Caco-2 (cell line): ENCODE data around the gene KRT77. TPM values are rescaled to one million over a fixed set of nuclear protein-coding genes. Genes with fewer than 3 reads are reported as not detected.

Experiments used
- BruUV-seq: library from RNA; stranded (reverse); fragments of 400-500 nt; replicated peaks from 2 replicates; lab custom pipeline; 2021; lab: Mats Ljungman, UMichigan
- CTCF ChIA-PET: fragments of 300-600 bp; sonication (Branson Sonifier 250); formaldehyde crosslinking; loops from one replicate; lab custom pipeline; 2022; ENCODE audit warnings: antibody characterized with exemption; lab: Charles Lee
- POLR2A ChIA-PET: fragments of 300-600 bp; sonication (Branson Sonifier 250); formaldehyde crosslinking; loops from one replicate; lab custom pipeline; 2022; ENCODE audit warnings: antibody characterized with exemption; lab: Charles Lee
- DNase-seq, 2 experiments: peaks; one replicate each; pipeline versions ENCODE4 v3.0.0 to v3.0.0-alpha.2; 2020 to 2022
- H3K27me3 ChIP-seq: replicated peaks from 2 replicates; pipeline ENCODE4 v1.6.0; 2011; ENCODE audit warnings: low read length; ENCODE audit not compliant: control insufficient read depth, insufficient read depth
- H3K36me3 ChIP-seq: 2 replicates; pipeline ENCODE4 v1.5.1; 2011; ENCODE audit warnings: low read length; ENCODE audit not compliant: control insufficient read depth, insufficient read depth
- H3K4me1 ChIP-seq: fragments of 250-450 bp; sonication (Bioruptor Pico); 2 replicates; pipeline ENCODE4 v1.5.1; 2020; ENCODE audit warnings: mild to moderate bottlenecking
- H3K4me3 ChIP-seq: 2 replicates; pipeline ENCODE4 v1.5.1; 2011; ENCODE audit warnings: low read depth, mild to moderate bottlenecking, control low read depth, low read length
- H3K9me3 ChIP-seq: fragments of 250-450 bp; sonication (Bioruptor Pico); 2 replicates; pipeline ENCODE4 v1.5.1; 2020; ENCODE audit warnings: mild to moderate bottlenecking, moderate library complexity
- H3K27ac Mint-ChIP-seq: one replicate; pipeline ENCODE4 v1.8.0; 2022; ENCODE audit warnings: mixed read lengths; ENCODE audit not compliant: unreplicated experiment
- H3K27me3 Mint-ChIP-seq: one replicate; pipeline ENCODE4 v1.8.0; 2022; ENCODE audit warnings: mixed read lengths; ENCODE audit not compliant: insufficient read depth, unreplicated experiment
- H3K36me3 Mint-ChIP-seq: one replicate; pipeline ENCODE4 v1.8.0; 2022; ENCODE audit warnings: mild to moderate bottlenecking, mixed read lengths; ENCODE audit not compliant: insufficient read depth, unreplicated experiment
- H3K4me1 Mint-ChIP-seq: one replicate; pipeline ENCODE4 v1.8.0; 2022; ENCODE audit warnings: low read depth, mixed read lengths; ENCODE audit not compliant: unreplicated experiment
- H3K4me3 Mint-ChIP-seq: one replicate; pipeline ENCODE4 v1.8.0; 2022; ENCODE audit warnings: mild to moderate bottlenecking, moderate library complexity, mixed read lengths; ENCODE audit not compliant: unreplicated experiment
- H3K9me3 Mint-ChIP-seq: one replicate; pipeline ENCODE4 v1.8.0; 2022; ENCODE audit warnings: mixed read lengths; ENCODE audit not compliant: unreplicated experiment
- intact Hi-C: fragments of 100-400 bp; cut with micrococcal nuclease; formaldehyde crosslinking; loops from one replicate; pipeline ENCODE4 v1.10.0; 2022; ENCODE audit not compliant: unreplicated experiment
- total RNA-seq: library from RNA; stranded (reverse); gene quantifications from 2 replicates; pipeline ENCODE4 v1.2.3, GENCODE V29; 2022
- TF ChIP-seq, protein P1 (sequence below), 2 experiments: fragments of 200-600 bp in 1 of 2; IDR thresholded peaks; 1 replicate in 1 of 2; 2 replicates in 1 of 2; pipeline versions ENCODE4 v1.5.1 to v1.8.0; 2011 to 2022; ENCODE audit warnings: antibody characterized with exemption in 1 of 2, control low read depth in 1 of 2, inconsistent platforms in 1 of 2, low read depth in 1 of 2, low read length in 1 of 2, mild to moderate bottlenecking in 1 of 2, moderate library complexity in 1 of 2; ENCODE audit not compliant: insufficient read depth in 1 of 2, severe bottlenecking in 1 of 2, unreplicated experiment in 1 of 2

Gene KRT77
- total RNA-seq, 1 experiment from 2014 or later: not detected

DNA sequence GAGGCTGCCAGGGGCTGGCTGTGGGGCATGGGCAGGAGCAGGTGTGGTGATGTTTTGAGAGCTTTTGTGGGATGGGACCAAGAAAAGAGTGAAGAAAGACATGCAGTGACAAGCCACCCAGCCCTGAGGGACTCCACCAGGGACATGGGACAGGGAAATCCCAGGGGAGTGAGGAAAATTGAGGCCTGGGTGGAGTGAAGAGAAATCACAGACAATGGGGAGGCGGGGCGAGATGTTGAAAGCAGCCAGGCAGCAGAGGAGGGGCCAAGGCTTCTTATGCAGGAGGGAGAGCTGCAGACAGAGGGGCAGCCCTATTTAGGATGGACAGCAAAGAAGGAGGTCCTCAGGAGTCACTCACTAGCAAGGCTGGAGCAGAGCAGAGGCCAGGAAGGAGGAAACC, 18.9 kb downstream of the KRT77 start:
- ChIA-PET CTCF (interaction anchor here (0.7 kb wide), 2 partner anchors 50 to 132 kb away, joined by 4 read pairs; partner anchors contain the start of gene KRT71), POLR2A (no interaction called here)
- H3K4me3 ChIP-seq: no peak overlapping the region
- H3K27me3 ChIP-seq: 0 out of 2 replicates have a peak, but pooled peaks cover 1% of the 10 kb centered on the region
- BruUV-seq: no TSS peak
- no peaks in the 10 kb centered on the region for H3K36me3 ChIP-seq
- H3K4me1 ChIP-seq: no peaks in the 10 kb centered on the region
- no peak for DNase-seq
- Mint-ChIP-seq H3K27me3 (peaks cover 29% of the 10 kb centered on the region), H3K4me3 (no peak overlapping the region), H3K27ac (no peak overlapping the region), H3K4me1 (no peaks in the 10 kb centered on the region), H3K9me3 (no peaks in the 10 kb centered on the region), H3K36me3 (no peaks in the 10 kb centered on the region)
- intact Hi-C loops: no loop called here
- H3K9me3 ChIP-seq: no peaks in the 10 kb centered on the region
- TF ChIP-seq, protein P1, sequence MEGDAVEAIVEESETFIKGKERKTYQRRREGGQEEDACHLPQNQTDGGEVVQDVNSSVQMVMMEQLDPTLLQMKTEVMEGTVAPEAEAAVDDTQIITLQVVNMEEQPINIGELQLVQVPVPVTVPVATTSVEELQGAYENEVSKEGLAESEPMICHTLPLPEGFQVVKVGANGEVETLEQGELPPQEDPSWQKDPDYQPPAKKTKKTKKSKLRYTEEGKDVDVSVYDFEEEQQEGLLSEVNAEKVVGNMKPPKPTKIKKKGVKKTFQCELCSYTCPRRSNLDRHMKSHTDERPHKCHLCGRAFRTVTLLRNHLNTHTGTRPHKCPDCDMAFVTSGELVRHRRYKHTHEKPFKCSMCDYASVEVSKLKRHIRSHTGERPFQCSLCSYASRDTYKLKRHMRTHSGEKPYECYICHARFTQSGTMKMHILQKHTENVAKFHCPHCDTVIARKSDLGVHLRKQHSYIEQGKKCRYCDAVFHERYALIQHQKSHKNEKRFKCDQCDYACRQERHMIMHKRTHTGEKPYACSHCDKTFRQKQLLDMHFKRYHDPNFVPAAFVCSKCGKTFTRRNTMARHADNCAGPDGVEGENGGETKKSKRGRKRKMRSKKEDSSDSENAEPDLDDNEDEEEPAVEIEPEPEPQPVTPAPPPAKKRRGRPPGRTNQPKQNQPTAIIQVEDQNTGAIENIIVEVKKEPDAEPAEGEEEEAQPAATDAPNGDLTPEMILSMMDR (IDR thresholded peaks at IDR 0.05; ENCODE audit: insufficient read depth in 1 of 2, low read depth in 1 of 2, low read length in 1 of 2, severe bottlenecking in 1 of 2, unreplicated experiment in 1 of 2): no peak

DNA sequence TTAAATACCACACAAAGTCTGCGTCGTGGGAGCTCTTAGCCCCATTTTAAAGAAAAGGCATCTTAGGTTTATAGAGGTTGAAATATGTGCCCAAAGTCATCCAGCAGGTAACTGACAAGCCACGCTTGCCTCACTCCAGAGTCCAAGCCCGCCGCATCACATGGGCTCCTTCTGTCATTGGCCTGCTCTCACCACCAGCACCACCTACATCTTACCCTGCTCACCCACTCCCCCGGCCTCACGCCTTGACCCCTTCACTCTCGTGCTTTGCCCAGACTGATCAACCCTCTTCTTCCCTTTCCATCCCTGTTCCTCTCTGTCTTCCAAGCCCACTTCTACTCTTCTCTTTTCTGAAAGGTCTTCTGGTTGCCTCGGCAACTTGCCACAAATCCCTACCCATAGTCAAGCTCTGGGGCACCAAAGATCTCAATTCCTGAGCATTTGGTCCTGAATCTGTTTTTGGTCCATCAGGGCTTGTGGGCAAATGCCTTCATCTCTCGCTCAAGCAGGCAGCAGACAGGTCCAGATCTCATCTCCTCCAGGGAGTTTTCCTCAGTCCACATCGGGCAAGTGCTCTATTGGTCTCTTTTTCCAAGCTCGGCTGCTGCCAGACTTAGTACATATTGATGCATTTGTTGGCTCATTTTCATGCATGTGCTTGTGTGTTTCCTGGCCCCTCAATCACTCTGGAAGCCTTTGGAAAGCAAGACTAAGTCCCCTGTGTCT, 19.6 kb downstream of the KRT77 start:
- TF ChIP-seq, protein P1 (IDR thresholded peaks at IDR 0.05; ENCODE audit: insufficient read depth in 1 of 2, low read depth in 1 of 2, low read length in 1 of 2, severe bottlenecking in 1 of 2, unreplicated experiment in 1 of 2): no peak
- H3K9me3 Mint-ChIP-seq: no peaks in the 10 kb centered on the region
- intact Hi-C loops: no loop called here

DNA sequence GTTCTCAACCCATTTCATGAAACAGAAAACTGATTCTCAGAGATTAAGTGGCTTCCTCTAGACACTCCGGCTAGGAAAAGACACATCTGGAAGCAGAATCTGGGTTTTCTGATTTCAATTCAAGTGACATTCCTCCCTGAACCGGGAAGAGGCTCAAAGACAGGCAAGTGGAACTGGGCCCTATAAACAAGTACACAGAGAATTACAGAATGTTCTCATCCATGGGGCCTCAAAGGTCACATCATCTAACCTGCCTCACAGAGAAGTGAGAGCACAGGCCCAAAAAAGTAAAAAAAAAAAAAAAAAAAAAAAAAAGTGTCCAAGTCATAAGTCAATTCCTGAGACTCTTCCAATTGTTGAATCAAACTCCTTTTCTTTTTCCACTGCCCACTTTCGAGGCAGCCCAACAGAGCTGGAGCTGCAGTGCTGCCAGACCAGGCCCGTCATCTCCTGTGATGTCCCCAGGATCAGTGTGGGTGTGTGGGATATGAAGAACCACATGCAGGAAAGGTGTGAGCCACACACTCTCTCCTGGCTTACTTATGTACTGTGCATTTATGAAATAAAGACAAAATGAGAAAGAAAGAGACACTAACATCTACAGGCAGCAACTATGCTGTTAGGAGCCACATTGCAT, 20.3 kb downstream of the KRT77 start:
- H3K27me3 ChIP-seq: 0 out of 2 replicates have a peak, but pooled peaks cover 1% of the 10 kb centered on the region
- H3K4me1 ChIP-seq: no peaks in the 10 kb centered on the region
- DNase-seq: no peak
- no peaks in the 10 kb centered on the region for H3K36me3 Mint-ChIP-seq
- no peaks in the 10 kb centered on the region for H3K4me1 Mint-ChIP-seq
- intact Hi-C loops: no loop called here
- no peaks in the 10 kb centered on the region for H3K9me3 Mint-ChIP-seq
- H3K27ac Mint-ChIP-seq: no peak overlapping the region
- H3K4me3 ChIP-seq: no peak overlapping the region
- CTCF ChIA-PET: no interaction called here
- no TSS peak for BruUV-seq
- H3K27me3 Mint-ChIP-seq: peaks cover 23% of the 10 kb centered on the region
- no peak overlapping the region for H3K4me3 Mint-ChIP-seq
- no peaks in the 10 kb centered on the region for H3K36me3 ChIP-seq
- no peaks in the 10 kb centered on the region for H3K9me3 ChIP-seq
- TF ChIP-seq, protein P1 (IDR thresholded peaks at IDR 0.05; ENCODE audit: insufficient read depth in 1 of 2, low read depth in 1 of 2, low read length in 1 of 2, severe bottlenecking in 1 of 2, unreplicated experiment in 1 of 2): no peak
- POLR2A ChIA-PET: no interaction called here

More for the DNA sequence above, 19.6 kb downstream of the KRT77 start:
- DNase-seq: no peak
- Mint-ChIP-seq H3K27me3 (peaks cover 27% of the 10 kb centered on the region), H3K36me3 (no peaks in the 10 kb centered on the region), H3K27ac (no peak overlapping the region), H3K4me3 (no peak overlapping the region), H3K4me1 (no peaks in the 10 kb centered on the region)
- CTCF ChIA-PET: no interaction called here
- Histone ChIP-seq H3K9me3 (no peaks in the 10 kb centered on the region), H3K4me1 (no peaks in the 10 kb centered on the region), H3K4me3 (no peak overlapping the region), H3K36me3 (no peaks in the 10 kb centered on the region), H3K27me3 (0 out of 2 replicates have a peak, but pooled peaks cover 1% of the 10 kb centered on the region)
- no TSS peak for BruUV-seq
- POLR2A ChIA-PET: no interaction called here
